Brain microvascular endothelial cell (primary cell): ENCODE results near the gene XPC.

ENCODE experiments used
- DNase-seq: peaks from one replicate; pipeline ENCODE4 v3.0.0-alpha.2; 2020
- H3K27ac ChIP-seq: fragments of 250-450 bp; sonication (Bioruptor Pico); 2 replicates; pipeline ENCODE4 v1.5.1; 2020; ENCODE audit warnings: mild to moderate bottlenecking, moderate library complexity
- H3K27me3 ChIP-seq: fragments of 250-450 bp; sonication (Bioruptor Pico); replicated peaks from 2 replicates; pipeline ENCODE4 v1.5.1; 2020; ENCODE audit warnings: mild to moderate bottlenecking
- H3K36me3 ChIP-seq: fragments of 250-450 bp; sonication (Bioruptor Pico); replicated peaks from 2 replicates; pipeline ENCODE4 v1.5.1; 2020; ENCODE audit warnings: mild to moderate bottlenecking
- H3K4me3 ChIP-seq: 2 replicates; pipeline ENCODE4 v1.5.1; 2011; ENCODE audit warnings: low read depth, mild to moderate bottlenecking, control low read depth, low read length, moderate library complexity
- in situ Hi-C: cut with HindIII; loops from 2 replicates; pipeline ENCODE4 v1.10.0; 2017; ENCODE audit warnings: low sequenced_read_pairs, low pct_ligation_motif_present
- TF ChIP-seq, protein P1 (sequence below): IDR thresholded peaks from 2 replicates; pipeline ENCODE4 v1.5.1; 2011; ENCODE audit warnings: low read depth, mild to moderate bottlenecking, moderate library complexity, low read length, control low read depth, inconsistent platforms; ENCODE audit errors: missing control alignments

XPC gene

DNA sequence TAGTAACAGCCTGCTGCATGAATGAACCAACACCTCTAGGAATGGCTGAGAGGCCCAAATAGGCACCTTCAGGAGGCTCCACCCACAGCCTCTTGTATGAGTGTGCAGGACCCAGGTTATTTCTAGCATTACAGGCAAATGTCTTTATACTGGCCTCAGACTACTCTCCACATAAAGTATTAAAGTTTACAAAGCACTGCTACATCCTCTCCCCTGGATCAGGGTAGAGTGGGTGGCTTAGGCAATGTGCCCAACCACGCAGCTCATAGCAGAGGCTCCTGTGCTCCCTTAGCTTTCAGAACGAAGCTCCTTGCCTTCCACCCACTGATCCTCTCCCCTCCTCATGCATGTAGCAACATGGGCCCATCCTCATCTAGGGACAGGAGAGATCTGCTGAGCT is 37.3 kb downstream of the XPC start:
- no peaks in the 10 kb centered on the region for H3K27me3 ChIP-seq
- DNase-seq: no peak
- peaks cover 24% of the 10 kb centered on the region for H3K36me3 ChIP-seq
- no peak overlapping the region for H3K4me3 ChIP-seq
- TF ChIP-seq, protein P1, sequence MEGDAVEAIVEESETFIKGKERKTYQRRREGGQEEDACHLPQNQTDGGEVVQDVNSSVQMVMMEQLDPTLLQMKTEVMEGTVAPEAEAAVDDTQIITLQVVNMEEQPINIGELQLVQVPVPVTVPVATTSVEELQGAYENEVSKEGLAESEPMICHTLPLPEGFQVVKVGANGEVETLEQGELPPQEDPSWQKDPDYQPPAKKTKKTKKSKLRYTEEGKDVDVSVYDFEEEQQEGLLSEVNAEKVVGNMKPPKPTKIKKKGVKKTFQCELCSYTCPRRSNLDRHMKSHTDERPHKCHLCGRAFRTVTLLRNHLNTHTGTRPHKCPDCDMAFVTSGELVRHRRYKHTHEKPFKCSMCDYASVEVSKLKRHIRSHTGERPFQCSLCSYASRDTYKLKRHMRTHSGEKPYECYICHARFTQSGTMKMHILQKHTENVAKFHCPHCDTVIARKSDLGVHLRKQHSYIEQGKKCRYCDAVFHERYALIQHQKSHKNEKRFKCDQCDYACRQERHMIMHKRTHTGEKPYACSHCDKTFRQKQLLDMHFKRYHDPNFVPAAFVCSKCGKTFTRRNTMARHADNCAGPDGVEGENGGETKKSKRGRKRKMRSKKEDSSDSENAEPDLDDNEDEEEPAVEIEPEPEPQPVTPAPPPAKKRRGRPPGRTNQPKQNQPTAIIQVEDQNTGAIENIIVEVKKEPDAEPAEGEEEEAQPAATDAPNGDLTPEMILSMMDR: no peak
- in situ Hi-C loops: no loop called here
- no peak overlapping the region for H3K27ac ChIP-seq

DNA sequence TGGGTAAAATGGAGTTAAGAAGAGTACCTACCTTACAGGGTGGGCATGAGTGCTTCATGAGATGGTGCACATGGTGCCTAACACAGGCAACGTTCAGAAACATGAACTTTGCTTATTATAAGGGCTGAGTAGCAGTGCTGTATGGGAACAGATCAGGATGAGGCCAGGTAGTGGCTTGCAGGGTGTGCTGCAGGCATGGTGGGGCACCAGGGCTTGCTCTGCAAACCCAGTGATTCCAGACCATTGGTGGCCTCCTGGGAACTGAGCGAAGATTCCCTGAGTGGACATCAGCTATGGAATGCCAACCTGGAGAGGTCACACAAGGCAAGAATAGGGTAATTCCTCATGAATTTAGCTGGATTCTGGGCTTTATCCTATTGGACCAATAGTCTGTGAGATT is 37.7 kb downstream of the XPC start:
- TF ChIP-seq, protein P1: no peak
- Histone ChIP-seq H3K4me3 (no peak overlapping the region), H3K36me3 (peaks cover 29% of the 10 kb centered on the region), H3K27me3 (no peaks in the 10 kb centered on the region), H3K27ac (no peak overlapping the region)
- no peak for DNase-seq
- in situ Hi-C loops: no loop called here

DNA sequence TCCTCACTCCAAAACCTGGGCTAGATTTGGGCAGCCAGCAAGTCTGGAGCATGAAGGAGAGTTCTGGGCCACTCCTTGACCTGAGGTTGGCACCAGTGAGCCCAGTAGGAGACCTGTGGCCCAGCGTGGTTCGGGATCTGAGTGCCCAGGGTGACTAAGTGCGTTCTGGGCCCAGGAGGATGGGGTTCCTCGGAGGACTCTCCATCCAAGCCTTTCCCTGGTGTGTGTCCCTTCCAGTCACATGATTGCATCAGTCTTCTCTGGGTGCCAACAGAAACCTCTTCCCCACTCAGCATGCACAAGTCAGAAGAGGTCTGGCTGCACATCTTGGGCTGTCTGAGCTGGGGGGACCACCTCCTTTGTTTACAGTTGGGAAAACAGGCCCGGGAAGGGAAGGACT is 38.6 kb downstream of the XPC start:
- TF ChIP-seq, protein P1: no peak
- Histone ChIP-seq H3K4me3 (no peak overlapping the region), H3K27ac (no peak overlapping the region), H3K27me3 (no peaks in the 10 kb centered on the region), H3K36me3 (peaks cover 38% of the 10 kb centered on the region)
- in situ Hi-C loops: no loop called here
- DNase-seq: no peak

DNA sequence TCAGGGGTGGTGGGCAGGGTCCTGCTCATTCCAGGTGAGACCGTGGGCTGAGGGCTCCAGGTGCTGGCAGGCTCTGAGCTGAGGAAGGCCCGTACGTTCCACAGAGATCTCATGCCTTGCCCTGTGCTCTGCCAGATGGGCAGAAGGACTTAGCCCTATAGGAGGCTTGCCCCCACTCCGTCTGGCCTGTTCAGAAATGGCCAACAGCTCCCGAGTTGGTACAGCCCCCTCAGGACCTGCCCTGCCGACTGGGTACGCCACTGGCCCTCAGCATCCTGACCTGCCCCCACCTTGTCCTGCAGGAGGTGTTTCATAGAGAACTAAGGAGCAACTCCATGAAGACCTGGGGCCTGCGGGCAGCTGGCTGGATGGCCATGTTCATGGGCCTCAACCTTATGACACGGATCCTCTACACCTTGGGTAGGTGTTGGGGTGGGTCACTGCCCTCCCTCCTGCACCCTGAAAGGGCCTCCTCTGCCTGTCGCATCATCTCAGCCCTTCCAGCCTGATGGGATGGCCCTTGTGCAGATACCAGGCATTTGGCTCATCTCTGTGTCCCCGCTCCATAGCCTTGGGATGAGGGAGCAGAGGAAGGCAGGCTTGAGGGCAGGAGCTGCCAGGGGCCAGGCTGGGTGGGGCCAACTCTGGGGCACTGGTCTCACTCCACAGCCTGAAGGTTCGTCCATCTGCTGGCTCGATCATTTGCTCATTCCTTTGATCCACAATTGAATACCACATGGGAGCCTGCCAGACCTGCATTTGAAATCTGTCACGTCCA is 39.3 kb downstream of the XPC start:
- Histone ChIP-seq H3K36me3 (peaks cover 45% of the 10 kb centered on the region), H3K27me3 (no peaks in the 10 kb centered on the region), H3K27ac (no peak overlapping the region), H3K4me3 (no peak overlapping the region)
- in situ Hi-C loops: no loop called here
- TF ChIP-seq, protein P1: no peak
- DNase-seq: no peak

DNA sequence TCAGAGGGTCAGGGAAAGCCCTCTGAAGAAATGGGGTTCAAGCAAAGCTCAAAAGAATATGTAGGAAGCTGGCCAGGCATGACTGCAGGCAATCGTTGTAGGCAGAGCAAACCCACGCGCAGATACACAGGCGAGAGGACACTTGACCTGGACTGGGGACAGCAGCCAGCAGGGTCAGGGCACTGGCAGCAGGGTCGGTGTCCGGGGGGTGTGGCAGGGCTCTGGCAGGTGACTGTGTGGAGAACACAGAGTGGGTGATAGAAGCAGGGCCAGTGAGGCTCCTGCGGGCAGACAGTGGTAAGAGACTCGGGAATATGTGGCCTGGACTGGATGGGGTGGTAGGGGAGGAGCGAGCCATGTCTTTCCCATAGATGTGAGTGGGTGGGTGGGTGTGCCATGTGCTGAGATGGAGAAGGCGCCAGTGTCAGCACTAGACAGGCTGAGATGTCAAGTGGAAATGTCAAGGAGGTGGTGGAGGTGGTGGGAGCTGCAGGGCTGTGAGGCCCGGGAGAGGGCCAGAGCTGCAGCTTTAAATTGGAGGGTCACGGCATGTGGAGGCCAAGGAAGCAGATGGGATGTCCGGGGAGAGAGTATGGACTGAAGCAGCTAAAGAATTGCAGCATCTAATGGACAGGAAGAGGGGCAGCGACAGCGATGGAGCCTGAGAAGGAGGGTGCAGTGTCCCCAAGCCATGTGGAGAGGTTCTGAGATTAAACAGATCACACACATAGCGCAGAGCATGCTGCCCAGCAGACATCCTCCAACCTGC is 40.1 kb downstream of the XPC start:
- in situ Hi-C loops: no loop called here
- Histone ChIP-seq H3K27ac (no peak overlapping the region), H3K36me3 (peaks cover 52% of the 10 kb centered on the region)

More for the DNA sequence above, 40.1 kb downstream of the XPC start:
- TF ChIP-seq, protein P1: no peak
- DNase-seq: no peak
- no peaks in the 10 kb centered on the region for H3K27me3 ChIP-seq
- no peak overlapping the region for H3K4me3 ChIP-seq
